SK-N-SH (cell line): ENCODE results near the gene GNG4. TPM values are rescaled to one million over a fixed set of nuclear protein-coding genes. Genes with fewer than 3 reads are reported as not detected.

ENCODE experiments used
- CTCF ChIA-PET: fragments of 300-600, 350-600 bp; formaldehyde crosslinking; extraction: SDS; loops from one replicate; lab custom pipeline; 2021; lab: Yijun Ruan, JAX
- POLR2A ChIA-PET: fragments of 350-600 bp; sonication (Branson Sonifier 250); formaldehyde crosslinking; extraction: SDS; loops from one replicate; lab custom pipeline; 2020; ENCODE audit warnings: antibody characterized with exemption, inconsistent platforms; lab: Yijun Ruan, JAX
- DNase-seq: peaks from one replicate; pipeline ENCODE4 v3.0.0; 2012
- H2AFZ ChIP-seq: fragments of 200-600 bp; sonication (generic); 2 replicates; pipeline ENCODE4 v1.8.1; 2016; ENCODE audit warnings: antibody characterized with exemption, mild to moderate bottlenecking, low read depth
- H3F3A ChIP-seq: fragments of 200-600 bp; sonication (generic); replicated peaks from 2 replicates; pipeline ENCODE3; 2016; ENCODE audit warnings: antibody characterized with exemption, mild to moderate bottlenecking; ENCODE audit not compliant: insufficient read depth
- H3K27ac ChIP-seq, 2 experiments: fragments of 200-500 bp in 1 of 2; fragments of 200-600 bp in 1 of 2; sonication (Bioruptor generic) in 1 of 2; sonication (generic), shearing (Covaris generic) in 1 of 2; 2 replicates each; pipeline versions ENCODE4 v1.5.1 to v1.6.1; 2014 to 2016; ENCODE audit warnings: low read depth in 2 of 2, inconsistent platforms in 1 of 2, low read length in 1 of 2, mild to moderate bottlenecking in 1 of 2, mixed read lengths in 1 of 2
- H3K27me3 ChIP-seq: fragments of 200-600 bp; sonication (generic), shearing (Covaris generic); 2 replicates; pipeline ENCODE4 v1.6.1; 2016; ENCODE audit warnings: mixed run types; ENCODE audit not compliant: insufficient read depth
- H3K36me3 ChIP-seq, 2 experiments: fragments of 200-500 bp in 1 of 2; fragments of 200-600 bp in 1 of 2; sonication (Bioruptor generic) in 1 of 2; sonication (generic) in 1 of 2; replicated peaks in 1 of 2; 2 replicates each; pipeline versions ENCODE3 to v1.5.1; 2014 to 2016; ENCODE audit warnings: low read length in 1 of 2, mild to moderate bottlenecking in 1 of 2; ENCODE audit not compliant: insufficient read depth in 2 of 2, control insufficient read depth in 1 of 2
- H3K4me1 ChIP-seq, 2 experiments: fragments of 200-500 bp in 1 of 2; fragments of 200-600 bp in 1 of 2; sonication (Bioruptor generic) in 1 of 2; sonication (generic), shearing (Covaris generic) in 1 of 2; 2 replicates each; pipeline versions ENCODE4 v1.5.1 to v1.6.1; 2014 to 2016; ENCODE audit warnings: low read depth in 1 of 2, low read length in 1 of 2, mixed run types in 1 of 2; ENCODE audit not compliant: insufficient read depth in 2 of 2, control insufficient read depth in 1 of 2
- H3K4me2 ChIP-seq: fragments of 200-600 bp; sonication (generic), shearing (Covaris generic); 2 replicates; pipeline ENCODE4 v1.6.1; 2017; ENCODE audit warnings: mixed run types
- H3K4me3 ChIP-seq, 2 experiments: fragments of 200-500 bp in 1 of 2; fragments of 200-600 bp in 1 of 2; sonication (Bioruptor generic) in 1 of 2; sonication (generic), shearing (Covaris generic) in 1 of 2; 2 replicates each; pipeline versions ENCODE4 v1.5.1 to v1.8.1; 2014 to 2016; ENCODE audit warnings: low read depth in 2 of 2, inconsistent platforms in 1 of 2, low read length in 1 of 2, mild to moderate bottlenecking in 1 of 2, mixed read lengths in 1 of 2, moderate library complexity in 1 of 2
- H3K79me2 ChIP-seq: fragments of 200-600 bp; sonication (generic); 2 replicates; pipeline ENCODE4 v1.8.1; 2017; ENCODE audit warnings: mild to moderate bottlenecking; ENCODE audit not compliant: insufficient read depth
- H3K9ac ChIP-seq: fragments of 200-600 bp; sonication (generic); 2 replicates; pipeline ENCODE4 v1.6.1; 2017; ENCODE audit warnings: mixed run types
- H3K9me2 ChIP-seq: fragments of 200-600 bp; sonication (generic); 2 replicates; pipeline ENCODE4 v1.6.1; 2017; ENCODE audit warnings: mixed run types
- H3K9me3 ChIP-seq: fragments of 200-600 bp; sonication (generic); 2 replicates; pipeline ENCODE4 v1.6.1; 2017; ENCODE audit warnings: mixed run types, mild to moderate bottlenecking, moderate library complexity
- H4K20me1 ChIP-seq: fragments of 200-600 bp; sonication (generic); 2 replicates; pipeline ENCODE4 v1.6.1; 2017; ENCODE audit warnings: mild to moderate bottlenecking, mixed run types; ENCODE audit not compliant: insufficient read depth
- FOSL2 ChIP-seq: IDR thresholded peaks from 2 replicates; pipeline ENCODE4 v1.4.0; 2012; ENCODE audit warnings: low read depth, mild to moderate bottlenecking, moderate library complexity, borderline replicate concordance
- FOXJ3 ChIP-seq: sonication (generic); formaldehyde crosslinking; IDR thresholded peaks from 2 replicates; pipeline ENCODE4 v1.5.1; 2020; ENCODE audit warnings: mild to moderate bottlenecking, missing genetic modification reagents
- FOXM1 ChIP-seq: IDR thresholded peaks from 2 replicates; pipeline ENCODE4 v1.4.0; 2012; ENCODE audit warnings: low read depth, mild to moderate bottlenecking
- GABPA ChIP-seq: IDR thresholded peaks from 2 replicates; pipeline ENCODE4 v1.4.0; 2012; ENCODE audit warnings: low read depth, mild to moderate bottlenecking
- GATA2 ChIP-seq: sonication (generic); formaldehyde crosslinking; IDR thresholded peaks from 2 replicates; pipeline ENCODE4 v1.5.0; 2020; ENCODE audit warnings: mild to moderate bottlenecking, missing genetic modification reagents
- JUND ChIP-seq: IDR thresholded peaks from 2 replicates; pipeline ENCODE4 v1.4.0; 2012
- MEF2A ChIP-seq: IDR thresholded peaks from 2 replicates; pipeline ENCODE4 v1.4.0; 2012; ENCODE audit warnings: low read depth, borderline replicate concordance
- NRF1 ChIP-seq: IDR thresholded peaks from 2 replicates; pipeline ENCODE4 v1.6.1; 2012; ENCODE audit warnings: low read depth, mild to moderate bottlenecking, low read length
- RXRA ChIP-seq: IDR thresholded peaks from 2 replicates; pipeline ENCODE4 v1.4.0; 2012; ENCODE audit warnings: low read depth, mild to moderate bottlenecking, borderline replicate concordance
- SIN3A ChIP-seq: IDR thresholded peaks from 2 replicates; pipeline ENCODE4 v1.6.1; 2012; ENCODE audit warnings: low read depth, mild to moderate bottlenecking, low read length, moderate library complexity, borderline replicate concordance
- YY1 ChIP-seq: IDR thresholded peaks from 2 replicates; pipeline ENCODE4 v1.4.0; 2012; ENCODE audit warnings: low read depth, mild to moderate bottlenecking
- WGBS: methylation state at CpG from one replicate; pipeline ENCODE4 v1.1.6; 2017; ENCODE audit warnings: low lambda C conversion rate; 5-methylcytosine and 5-hydroxymethylcytosine counted together
- polyA plus RNA-seq, 3 experiments: library from polyadenylated mRNA; depleted of rRNA; stranded (reverse); fragments of >200 nt; gene quantifications; 2 replicates each; pipeline ENCODE4 v1.2.3, GENCODE V29; 2012
- TF ChIP-seq, protein P1 (sequence below): IDR thresholded peaks from 2 replicates; pipeline ENCODE4 v1.4.0; 2012; ENCODE audit warnings: low read depth
- TF ChIP-seq, protein P2 (sequence below): IDR thresholded peaks from 2 replicates; pipeline ENCODE4 v1.4.0; 2012; ENCODE audit warnings: low read depth, borderline replicate concordance
- TF ChIP-seq, protein P3 (sequence below): IDR thresholded peaks from 2 replicates; pipeline ENCODE4; 2012
- TF ChIP-seq, protein P4 (sequence below): fragments of 150-350 bp; IDR thresholded peaks from 2 replicates; pipeline ENCODE4 v1.6.1; 2017; ENCODE audit warnings: antibody characterized with exemption, low read length, low read depth, borderline replicate concordance

Gene GNG4
- polyA plus RNA-seq, 1 of the 3 experiments (the other 2 are of a cell fraction): 1.6 TPM

DNA sequence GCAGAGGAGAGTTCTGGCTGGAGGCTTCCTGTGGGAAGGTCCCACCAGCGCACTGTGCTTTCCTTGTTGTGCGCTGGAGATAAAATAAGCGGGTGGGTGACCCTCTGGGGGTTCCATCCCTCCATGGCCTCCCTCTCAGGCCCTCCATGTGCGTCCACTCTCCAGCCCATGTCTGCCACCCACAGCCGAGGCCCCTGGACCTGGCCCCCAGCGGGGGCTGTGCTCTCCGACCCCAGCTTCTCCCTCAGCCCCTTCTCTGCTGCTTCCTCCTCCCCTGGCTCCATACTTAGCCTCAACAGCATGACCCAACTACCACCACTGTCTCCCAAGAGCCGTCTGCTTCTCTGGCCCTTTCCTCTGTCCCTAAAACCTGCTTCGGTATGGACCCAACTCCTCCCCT, 61.4 kb downstream of the GNG4 start (continued):
- no peak for TF ChIP-seq YY1
- TF ChIP-seq SIN3A: no peak

DNA sequence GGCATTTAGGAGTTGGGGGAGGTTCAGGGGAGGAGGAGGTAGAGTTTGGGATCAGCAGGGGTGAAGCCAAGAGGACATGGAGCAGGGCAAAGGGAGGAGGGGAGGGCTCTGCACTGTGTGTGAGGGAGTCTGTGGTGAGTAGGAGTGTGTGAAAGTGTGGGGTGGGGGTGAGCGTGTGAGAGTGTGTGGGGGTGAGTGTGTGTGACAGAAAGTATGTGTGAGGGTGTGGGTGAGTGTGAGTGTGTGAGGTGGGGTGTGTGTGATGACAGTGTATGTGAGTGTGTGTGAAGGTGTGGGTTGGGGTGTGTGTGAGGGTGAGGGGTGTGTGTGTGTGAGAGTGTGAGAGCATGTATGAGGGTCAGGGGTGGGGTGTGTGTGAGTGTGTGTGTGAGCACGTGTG, 62.6 kb downstream of the GNG4 start:
- Histone ChIP-seq H3K27ac (no peak overlapping the region), H3K27me3 (no peaks in the 10 kb centered on the region), H3K9me3 (no peaks in the 10 kb centered on the region), H3K9me2 (no peaks in the 10 kb centered on the region), H3F3A (no peaks in the 10 kb centered on the region), H2AFZ (no peak overlapping the region), H3K79me2 (no peaks in the 10 kb centered on the region), H3K4me1 (no peaks in the 10 kb centered on the region), H3K36me3 (no peaks in the 10 kb centered on the region), H3K9ac (no peak overlapping the region), H4K20me1 (no peaks in the 10 kb centered on the region), H3K4me3 (no peak overlapping the region), H3K4me2 (no peak overlapping the region)
- CTCF ChIA-PET: no interaction called here
- POLR2A ChIA-PET: no interaction called here
- 73% methylated on average over 2 of the region's 2 CpGs for WGBS
- DNase-seq: no peak
- no peak for TF ChIP-seq RXRA
- TF ChIP-seq, protein P1, sequence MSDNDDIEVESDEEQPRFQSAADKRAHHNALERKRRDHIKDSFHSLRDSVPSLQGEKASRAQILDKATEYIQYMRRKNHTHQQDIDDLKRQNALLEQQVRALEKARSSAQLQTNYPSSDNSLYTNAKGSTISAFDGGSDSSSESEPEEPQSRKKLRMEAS: no peak
- no peak for TF ChIP-seq GATA2 (CRISPR knock-in tag)
- TF ChIP-seq YY1: no peak
- no peak for TF ChIP-seq NRF1
- TF ChIP-seq, protein P2, sequence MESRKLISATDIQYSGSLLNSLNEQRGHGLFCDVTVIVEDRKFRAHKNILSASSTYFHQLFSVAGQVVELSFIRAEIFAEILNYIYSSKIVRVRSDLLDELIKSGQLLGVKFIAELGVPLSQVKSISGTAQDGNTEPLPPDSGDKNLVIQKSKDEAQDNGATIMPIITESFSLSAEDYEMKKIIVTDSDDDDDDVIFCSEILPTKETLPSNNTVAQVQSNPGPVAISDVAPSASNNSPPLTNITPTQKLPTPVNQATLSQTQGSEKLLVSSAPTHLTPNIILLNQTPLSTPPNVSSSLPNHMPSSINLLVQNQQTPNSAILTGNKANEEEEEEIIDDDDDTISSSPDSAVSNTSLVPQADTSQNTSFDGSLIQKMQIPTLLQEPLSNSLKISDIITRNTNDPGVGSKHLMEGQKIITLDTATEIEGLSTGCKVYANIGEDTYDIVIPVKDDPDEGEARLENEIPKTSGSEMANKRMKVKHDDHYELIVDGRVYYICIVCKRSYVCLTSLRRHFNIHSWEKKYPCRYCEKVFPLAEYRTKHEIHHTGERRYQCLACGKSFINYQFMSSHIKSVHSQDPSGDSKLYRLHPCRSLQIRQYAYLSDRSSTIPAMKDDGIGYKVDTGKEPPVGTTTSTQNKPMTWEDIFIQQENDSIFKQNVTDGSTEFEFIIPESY: no peak
- no peak for TF ChIP-seq JUND
- no peak for TF ChIP-seq MEF2A
- TF ChIP-seq, protein P3, sequence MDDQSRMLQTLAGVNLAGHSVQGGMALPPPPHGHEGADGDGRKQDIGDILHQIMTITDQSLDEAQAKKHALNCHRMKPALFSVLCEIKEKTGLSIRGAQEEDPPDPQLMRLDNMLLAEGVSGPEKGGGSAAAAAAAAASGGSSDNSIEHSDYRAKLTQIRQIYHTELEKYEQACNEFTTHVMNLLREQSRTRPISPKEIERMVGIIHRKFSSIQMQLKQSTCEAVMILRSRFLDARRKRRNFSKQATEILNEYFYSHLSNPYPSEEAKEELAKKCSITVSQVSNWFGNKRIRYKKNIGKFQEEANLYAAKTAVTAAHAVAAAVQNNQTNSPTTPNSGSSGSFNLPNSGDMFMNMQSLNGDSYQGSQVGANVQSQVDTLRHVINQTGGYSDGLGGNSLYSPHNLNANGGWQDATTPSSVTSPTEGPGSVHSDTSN: no peak
- TF ChIP-seq GABPA: no peak

DNA sequence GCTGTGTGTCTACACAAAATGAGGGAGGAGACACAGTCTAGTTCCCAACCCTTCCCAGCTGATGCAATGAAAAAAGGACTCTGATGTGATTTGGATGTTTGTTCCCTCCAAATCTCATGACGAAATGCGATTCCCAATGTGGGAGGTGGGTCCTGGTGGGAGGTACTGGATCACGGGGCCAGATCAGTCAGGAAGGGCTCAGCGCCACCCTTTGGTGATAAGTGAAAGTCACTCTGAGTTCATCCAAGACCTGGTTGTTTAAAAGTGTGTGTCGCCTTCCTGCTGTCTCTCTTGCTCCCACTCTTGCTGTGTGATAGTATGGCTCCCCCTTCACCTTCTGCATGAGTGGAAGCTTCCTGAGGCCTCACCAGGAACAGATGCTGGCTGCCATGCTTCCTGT, 63.2 kb downstream of the GNG4 start:
- Histone ChIP-seq H3K9ac (no peak overlapping the region), H3K4me3 (no peak overlapping the region), H3K4me1 (no peaks in the 10 kb centered on the region), H3K79me2 (no peaks in the 10 kb centered on the region), H3F3A (no peaks in the 10 kb centered on the region), H3K36me3 (no peaks in the 10 kb centered on the region), H3K27ac (no peak overlapping the region), H2AFZ (no peak overlapping the region), H3K4me2 (no peak overlapping the region), H3K9me3 (no peaks in the 10 kb centered on the region), H4K20me1 (no peaks in the 10 kb centered on the region), H3K27me3 (no peaks in the 10 kb centered on the region), H3K9me2 (no peaks in the 10 kb centered on the region)
- WGBS: 73% methylated on average over 5 of the region's 5 CpGs
- DNase-seq: no peak
- TF ChIP-seq, protein P3: no peak
- TF ChIP-seq FOSL2 (no peak), FOXM1 (no peak), FOXJ3 (CRISPR knock-in tag) (no peak)
- TF ChIP-seq, protein P4, sequence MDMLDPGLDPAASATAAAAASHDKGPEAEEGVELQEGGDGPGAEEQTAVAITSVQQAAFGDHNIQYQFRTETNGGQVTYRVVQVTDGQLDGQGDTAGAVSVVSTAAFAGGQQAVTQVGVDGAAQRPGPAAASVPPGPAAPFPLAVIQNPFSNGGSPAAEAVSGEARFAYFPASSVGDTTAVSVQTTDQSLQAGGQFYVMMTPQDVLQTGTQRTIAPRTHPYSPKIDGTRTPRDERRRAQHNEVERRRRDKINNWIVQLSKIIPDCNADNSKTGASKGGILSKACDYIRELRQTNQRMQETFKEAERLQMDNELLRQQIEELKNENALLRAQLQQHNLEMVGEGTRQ: no peak
- TF ChIP-seq, protein P2: no peak
- POLR2A ChIA-PET: no interaction called here
- CTCF ChIA-PET: no interaction called here
